Heart right ventricle (tissue), 16 donors: ENCODE measurements around the gene HOXA5. TPM values are rescaled to one million over a fixed set of nuclear protein-coding genes. Genes with fewer than 3 reads are reported as not detected.

Source experiments
- ATAC-seq, 8 donors: fragments of 200-7000 bp; cut with Tn5 transposase; one replicate each; pipeline ENCODE4 v1.9.1; 2020; ENCODE audit warnings: mild to moderate bottlenecking in 8 of 8, moderate library complexity in 8 of 8, moderate number of reproducible peaks in 1 of 8
- DNase-seq, 2 donors: peaks; one replicate each; pipeline ENCODE4 v3.0.0-alpha.2; 2020
- H3K27ac ChIP-seq, 10 donors: fragments of 200-600 bp; sonication (generic) in 2 of 10; one replicate each; pipeline versions ENCODE4 v1.5.0 to v1.8.0; 2020 to 2022; ENCODE audit warnings: mild to moderate bottlenecking in 3 of 10
- H3K27me3 ChIP-seq, 7 donors: fragments of 200-600 bp; one replicate each; pipeline ENCODE4 v1.8.0; 2021 to 2022; ENCODE audit warnings: mild to moderate bottlenecking in 2 of 7
- H3K36me3 ChIP-seq, 9 donors: fragments of 200-600 bp; sonication (generic) in 1 of 9; one replicate each; pipeline versions ENCODE4 v1.5.0 to v1.8.0; 2020 to 2022; ENCODE audit warnings: mild to moderate bottlenecking in 2 of 9
- H3K4me1 ChIP-seq, 9 donors: fragments of 200-600 bp; sonication (generic) in 1 of 9; one replicate each; pipeline versions ENCODE4 v1.5.0 to v1.8.0; 2020 to 2022; ENCODE audit warnings: mild to moderate bottlenecking in 4 of 9
- H3K4me3 ChIP-seq, 10 donors: fragments of 200-600 bp; sonication (generic) in 2 of 10; one replicate each; pipeline versions ENCODE4 v1.5.0 to v1.8.0; 2020 to 2022; ENCODE audit warnings: mild to moderate bottlenecking in 7 of 10, moderate library complexity in 2 of 10
- H3K9me3 ChIP-seq, 11 donors: fragments of 200-600 bp in 10 of 11; sonication (generic) in 2 of 11; one replicate each; pipeline versions ENCODE4 v1.5.0 to v1.8.0; 2013 to 2022; ENCODE audit warnings: mild to moderate bottlenecking in 2 of 11, control low read depth in 1 of 11, moderate library complexity in 1 of 11
- CTCF ChIP-seq, 9 donors: fragments of 200-600 bp; sonication (generic) in 2 of 9; IDR thresholded peaks; one replicate each; pipeline versions ENCODE4 v1.5.0 to v1.8.0; 2021 to 2022; ENCODE audit warnings: antibody characterized with exemption in 9 of 9, mild to moderate bottlenecking in 5 of 9, moderate library complexity in 1 of 9
- WGBS, 2 donors: extraction: QIAGEN DNeasy Blood & Tissue Kit; methylation state at CpG; one replicate each; pipeline ENCODE4 v1.1.7; 2013; ENCODE audit warnings: inconsistent platforms in 1 of 2; 5-methylcytosine and 5-hydroxymethylcytosine counted together
- intact Hi-C, 10 donors: fragments of 100-400 bp; cut with DNase I; formaldehyde crosslinking; loops; one replicate each; pipeline versions ENCODE4 v1.11.1 to v1.14.2; 2022
- polyA plus RNA-seq, 2 donors: library from polyadenylated mRNA; stranded (reverse); fragments of 200-250 nt; gene quantifications; one replicate each; pipeline ENCODE4 v1.2.3, GENCODE V29; 2013
- total RNA-seq, 10 donors: library from RNA; stranded (reverse); fragmentation: NEBNext Ultra II Directional in 3 of 10; extraction: Animal tissue kit (Norgen Biotek cat#: 25700) in 3 of 10; gene quantifications; one replicate each; pipeline versions ENCODE4 v1.2.1 to v1.2.4, GENCODE V29; 2021 to 2023
- donor health status: Arrhythmogenic right ventricular cardiomyopathy.
- donor health status: ischemic (EF 13 %, LVEDD 7.1; RV severe dilation, severe dysfunction).
- donor health status: healthy with polysubstance abuse.
- donor health status: DM: no; HTN: yes; CAD: no.
- donor health status: DM: no; HTN: no; CAD: no.
- donor health status: ischemic (EF 25% LVEDD 6.9; RV normal size, moderate dysfunction).
- donor health status: ischemic (EF 25% LVEDD 5.7; RV mildly dilated, moderate dysfunction).
- donor health status: healthy.
- donor health status: DM: yes; HTN: yes; CAD: no.
- donor health status: Ischemic cardiomyopathy.
- donor health status: ischemic (EF 35%, LVEDD 5.7; RV mildly dilated, moderate dysfunction).
- donor health status: nonischemic (EF 11% LVEDD 7.7; RV severe dilation, severe dysfunction).
- donor health status: DM: yes; HTN: yes; CAD: no.
- donor health status: PGD.
- donor health status: ischemic (EF 29% LVEDD 5.4; RV normal size, mild dysfunction).
- donor health status: nonischemic (EF 23%, LVEDD 6.1; RV moderate dilation, normal function).

HOXA5 gene
- total and polyA plus RNA-seq, 12 donors: 0.09 to 0.95 (median 0.24) TPM; not detected in 8

DNA sequence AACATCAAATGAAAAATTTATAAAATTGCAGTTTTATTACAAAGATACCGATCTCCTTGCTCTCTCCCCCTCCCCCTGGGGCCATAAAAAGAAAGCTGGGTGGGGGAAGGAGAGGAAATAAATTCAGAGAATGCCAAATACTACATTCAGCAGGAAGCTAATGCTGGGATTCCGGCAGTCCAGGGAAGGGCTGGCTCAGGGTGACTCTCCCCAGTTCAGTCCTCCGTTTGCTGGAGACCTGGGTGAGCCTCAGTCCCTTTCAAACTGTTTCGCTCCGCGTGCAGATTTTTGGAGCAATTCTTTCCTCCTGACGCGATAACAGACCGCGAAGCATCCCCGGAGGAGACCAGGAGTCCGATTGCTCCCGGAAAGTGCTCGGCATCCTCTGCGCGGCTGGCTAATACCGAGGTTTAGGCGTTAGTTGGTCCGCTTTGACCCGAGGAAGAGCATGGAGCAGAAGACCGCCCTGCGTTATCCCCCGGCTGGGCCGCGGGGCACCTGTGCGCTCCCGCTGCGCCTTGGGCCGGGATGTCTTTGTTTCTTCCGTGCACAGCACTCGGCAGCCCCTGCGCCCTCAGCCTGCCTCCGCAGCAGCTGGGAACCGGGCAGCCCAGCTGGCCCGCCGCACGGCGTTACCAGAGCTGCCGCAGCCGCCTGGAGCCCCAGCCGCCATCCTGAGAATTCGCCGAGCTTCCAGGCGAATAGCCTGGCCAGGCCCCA, 37.1 kb downstream of the HOXA5 start:
- Histone ChIP-seq H3K4me1 (peaks cover 0 to 53% (median 8%) of the 10 kb centered on the region in 9 donors), H3K27ac (peak overlapping the region in 7 of 10 donors; percentile 19 to 86 (median 58)), H3K36me3 (no peaks in the 10 kb centered on the region), H3K9me3 (no peaks in the 10 kb centered on the region), H3K27me3 (peaks cover 33 to 100% (median 100%) of the 10 kb centered on the region in 7 donors), H3K4me3 (peak overlapping the region in 7 of 10 donors; percentile 10 to 45 (median 25))
- DNase-seq (no peak), ATAC-seq (peak in 1 of 8 donors; percentile 20)
- intact Hi-C loops: no loop called here
- WGBS, 2 donors: 5 to 13% methylated on average over 44 of the region's 44 CpGs
- TF ChIP-seq CTCF (IDR thresholded peaks at IDR 0.05): no peak

DNA sequence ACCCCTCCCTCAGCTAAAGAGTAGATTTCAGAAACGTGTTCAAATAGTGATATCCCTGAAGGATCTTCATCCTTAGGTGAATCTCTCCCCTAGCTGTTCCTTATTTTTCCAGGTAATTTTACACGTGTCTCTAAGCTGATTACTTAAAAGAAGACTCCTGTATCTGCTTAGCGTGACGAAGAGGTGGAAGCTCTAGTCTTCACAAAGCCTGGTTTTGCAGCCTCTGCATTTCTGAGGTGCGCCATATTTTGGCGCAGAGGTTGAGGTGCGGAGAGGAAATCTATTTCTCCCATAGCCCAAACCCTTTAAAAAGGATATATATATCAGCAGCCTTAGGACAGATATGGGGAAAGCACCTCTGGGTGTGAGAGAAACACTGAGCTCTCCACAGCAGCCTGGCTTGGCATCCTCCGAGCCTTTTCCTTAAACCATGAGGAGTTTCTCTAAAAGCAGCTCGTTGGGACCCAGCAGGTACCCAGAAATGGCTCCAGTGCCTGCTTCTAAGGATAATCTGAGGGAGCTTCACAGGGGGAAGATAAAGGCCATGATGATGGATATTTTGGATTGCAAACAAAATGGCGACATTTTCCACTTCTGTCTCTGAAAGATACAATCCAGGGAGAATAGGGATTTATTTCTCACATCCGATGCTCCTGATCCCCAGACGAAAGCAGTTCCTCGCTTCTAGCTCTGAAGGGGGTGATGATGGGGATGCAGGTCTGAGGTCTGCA, 38.0 kb downstream of the HOXA5 start:
- 13 to 27% methylated on average over 13 of the region's 13 CpGs for WGBS, 2 donors
- Histone ChIP-seq H3K36me3 (no peaks in the 10 kb centered on the region), H3K4me3 (no peak overlapping the region), H3K27ac (peak overlapping the region in 2 of 10 donors; percentile 84 to 86), H3K27me3 (peaks cover 33 to 100% (median 100%) of the 10 kb centered on the region in 7 donors), H3K9me3 (no peaks in the 10 kb centered on the region), H3K4me1 (peaks cover 0 to 57% (median 12%) of the 10 kb centered on the region in 9 donors)
- no peak for TF ChIP-seq CTCF (IDR thresholded peaks at IDR 0.05)
- intact Hi-C loops: no loop called here
- DNase-seq: no peak
- ATAC-seq: no peak

GRCh38 chr7:27104341-27105058, 39.0 kb downstream of the HOXA5 start:
- Histone ChIP-seq H3K27ac (peak overlapping the region in 1 of 10 donors; percentile 60), H3K36me3 (no peaks in the 10 kb centered on the region), H3K9me3 (no peaks in the 10 kb centered on the region), H3K4me1 (peaks cover 0 to 56% (median 12%) of the 10 kb centered on the region in 9 donors), H3K27me3 (peaks cover 33 to 100% (median 100%) of the 10 kb centered on the region in 7 donors), H3K4me3 (no peak overlapping the region)
- no peak for TF ChIP-seq CTCF (IDR thresholded peaks at IDR 0.05)
- ATAC-seq: no peak
- no peak for DNase-seq
- WGBS, 2 donors: 9 to 26% methylated on average over 13 of the region's 13 CpGs
- intact Hi-C loops: no loop called here
